GM12865 (cell line): ENCODE results near the gene MFAP3.

Experiments
- DNase-seq: peaks from one replicate; pipeline ENCODE4 v3.0.0; 2010; ENCODE audit warnings: low read depth
- H3K4me3 ChIP-seq: 2 replicates; pipeline ENCODE4 v1.5.1; 2011; ENCODE audit warnings: mild to moderate bottlenecking, low read depth, low read length, control low read depth
- TF ChIP-seq, protein P1 (sequence below): IDR thresholded peaks from 2 replicates; pipeline ENCODE4 v1.5.1; 2011; ENCODE audit warnings: low read length, control low read depth, low read depth, inconsistent platforms; ENCODE audit not compliant: insufficient read depth; ENCODE audit errors: missing control alignments

Gene MFAP3

DNA sequence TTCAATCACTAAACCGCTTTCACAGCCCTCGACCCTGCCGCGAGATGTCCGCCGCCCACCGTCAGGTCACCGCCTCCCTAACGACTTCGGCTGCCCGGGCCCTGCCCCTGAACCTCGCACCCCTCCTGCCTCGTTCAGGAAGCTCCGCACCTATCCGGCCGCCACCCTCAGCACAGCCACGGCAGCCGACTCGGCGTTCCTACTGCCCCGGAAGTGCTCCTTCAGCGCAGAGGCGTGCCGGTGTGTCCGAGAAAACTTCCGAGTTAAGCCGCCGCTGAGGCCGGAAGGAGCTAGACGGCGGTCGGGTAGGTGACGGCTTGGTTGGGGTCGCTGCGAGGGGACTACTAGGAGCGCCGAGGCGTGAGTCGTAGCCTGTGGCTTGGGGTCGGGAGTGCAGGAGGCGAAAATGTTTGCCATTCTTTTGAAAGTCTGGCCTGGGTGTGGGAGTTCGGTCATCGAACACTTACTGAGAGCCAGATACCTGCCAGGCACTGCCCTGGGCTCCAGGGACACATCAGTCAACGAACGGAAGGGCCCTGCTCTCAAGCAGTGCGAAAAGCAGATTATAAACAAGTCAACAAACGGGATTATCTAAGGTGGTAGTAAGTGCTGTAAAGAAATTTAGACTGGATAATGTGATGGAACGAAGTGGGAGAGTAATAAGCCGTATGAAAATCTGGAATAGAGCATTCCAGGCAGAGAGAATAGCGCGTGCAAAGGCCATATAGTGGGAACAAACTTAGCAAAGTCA, at the start of gene MFAP3, which contains the start of gene FAM114A2:
TSS of gene MFAP3 (plus strand) at position 261 of the 751 bp plus-strand sequence. CDS start 10,756 bp downstream, outside the sequence.
TSS of gene FAM114A2 (minus strand) at position 204 of the 751 bp plus-strand sequence. CDS start 3,957 bp downstream, outside the sequence.
- TF ChIP-seq, protein P1, sequence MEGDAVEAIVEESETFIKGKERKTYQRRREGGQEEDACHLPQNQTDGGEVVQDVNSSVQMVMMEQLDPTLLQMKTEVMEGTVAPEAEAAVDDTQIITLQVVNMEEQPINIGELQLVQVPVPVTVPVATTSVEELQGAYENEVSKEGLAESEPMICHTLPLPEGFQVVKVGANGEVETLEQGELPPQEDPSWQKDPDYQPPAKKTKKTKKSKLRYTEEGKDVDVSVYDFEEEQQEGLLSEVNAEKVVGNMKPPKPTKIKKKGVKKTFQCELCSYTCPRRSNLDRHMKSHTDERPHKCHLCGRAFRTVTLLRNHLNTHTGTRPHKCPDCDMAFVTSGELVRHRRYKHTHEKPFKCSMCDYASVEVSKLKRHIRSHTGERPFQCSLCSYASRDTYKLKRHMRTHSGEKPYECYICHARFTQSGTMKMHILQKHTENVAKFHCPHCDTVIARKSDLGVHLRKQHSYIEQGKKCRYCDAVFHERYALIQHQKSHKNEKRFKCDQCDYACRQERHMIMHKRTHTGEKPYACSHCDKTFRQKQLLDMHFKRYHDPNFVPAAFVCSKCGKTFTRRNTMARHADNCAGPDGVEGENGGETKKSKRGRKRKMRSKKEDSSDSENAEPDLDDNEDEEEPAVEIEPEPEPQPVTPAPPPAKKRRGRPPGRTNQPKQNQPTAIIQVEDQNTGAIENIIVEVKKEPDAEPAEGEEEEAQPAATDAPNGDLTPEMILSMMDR, result no peak
- peak; percentile 96 for DNase-seq
- peak within 1 kb of the TSS; percentile 99 for H3K4me3 ChIP-seq

DNA sequence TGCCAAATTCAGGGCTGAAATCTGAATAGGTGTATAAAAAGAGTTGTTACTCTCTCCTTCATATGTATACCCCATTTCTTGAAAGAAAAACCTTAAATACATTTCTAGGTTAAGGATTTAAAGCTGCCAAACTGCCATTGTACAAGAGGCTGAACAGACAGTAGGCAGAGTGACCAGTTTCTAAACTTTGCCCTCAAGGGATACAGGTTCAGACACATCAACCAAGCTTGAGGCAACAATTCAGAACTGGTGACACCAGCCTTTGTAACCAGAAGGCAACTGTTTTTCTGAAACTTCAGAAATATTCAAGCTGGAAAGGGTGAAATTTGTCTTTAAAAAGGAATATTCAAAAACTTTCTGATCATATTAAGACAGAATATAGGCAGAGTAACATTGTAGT, 47.6 kb upstream of the MFAP3 start:
- no peak overlapping the region for H3K4me3 ChIP-seq
- TF ChIP-seq, protein P1, result no peak
- DNase-seq, result no peak

DNA sequence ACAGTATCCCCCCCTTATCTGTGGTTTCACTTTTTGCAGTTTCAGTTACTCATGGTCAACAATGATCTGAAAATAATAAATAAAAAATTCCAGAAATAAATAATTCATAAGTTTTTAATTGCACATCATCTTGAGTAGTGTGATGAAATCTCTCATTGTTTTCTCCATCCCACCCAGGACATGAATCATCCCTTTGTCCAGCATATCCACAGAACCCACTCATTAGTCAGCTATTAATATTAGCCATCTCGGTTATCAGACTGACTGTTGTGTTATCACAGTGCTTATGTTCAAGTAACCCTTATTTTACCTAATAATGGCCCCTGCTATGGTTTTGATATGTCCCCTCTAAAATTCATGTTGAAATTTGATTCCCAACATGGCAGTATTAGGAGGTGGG, 40.8 kb upstream of the MFAP3 start:
- H3K4me3 ChIP-seq, result no peak overlapping the region
- TF ChIP-seq, protein P1, result no peak
- DNase-seq, result no peak

DNA sequence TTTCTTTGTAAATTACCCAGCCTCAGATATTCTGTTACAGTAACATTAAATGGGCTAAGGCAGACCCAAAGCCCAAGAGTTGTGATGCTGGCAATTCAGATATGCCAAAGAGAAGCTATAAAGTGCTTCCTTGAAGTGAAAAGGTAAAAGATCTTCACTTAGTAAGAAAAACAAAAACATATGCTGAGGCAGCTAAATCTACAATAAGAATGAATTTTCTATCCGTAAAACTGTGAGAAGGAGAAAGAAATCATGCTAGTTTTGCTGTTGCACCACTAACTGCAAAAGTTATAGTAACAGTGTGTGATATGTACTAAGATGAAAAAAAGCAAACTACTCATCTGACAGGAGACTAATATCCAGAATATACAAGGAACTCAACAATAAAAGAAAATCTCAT, 40.0 kb upstream of the MFAP3 start:
- no peak for DNase-seq
- TF ChIP-seq, protein P1, result no peak
- H3K4me3 ChIP-seq, result no peak overlapping the region

DNA sequence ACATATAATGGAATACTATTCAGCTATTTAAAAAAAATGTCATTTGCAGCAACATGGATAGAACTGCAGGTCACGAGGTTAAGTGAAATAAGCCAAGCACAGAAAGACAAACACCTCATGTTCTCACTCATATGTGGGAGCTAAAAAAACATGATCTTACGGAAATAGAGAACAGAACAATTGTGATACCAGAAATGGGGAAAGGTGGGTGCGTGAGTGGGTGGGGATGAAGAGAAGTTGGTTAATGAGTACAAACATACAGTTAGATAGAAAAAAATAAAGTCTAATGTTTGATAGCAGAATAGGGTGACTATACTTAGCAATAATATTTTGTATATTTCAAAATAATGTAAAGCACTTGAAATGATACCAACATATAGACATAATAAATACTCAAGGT, 38.8 kb upstream of the MFAP3 start:
- no peak overlapping the region for H3K4me3 ChIP-seq
- TF ChIP-seq, protein P1, result no peak
- DNase-seq, result no peak

DNA sequence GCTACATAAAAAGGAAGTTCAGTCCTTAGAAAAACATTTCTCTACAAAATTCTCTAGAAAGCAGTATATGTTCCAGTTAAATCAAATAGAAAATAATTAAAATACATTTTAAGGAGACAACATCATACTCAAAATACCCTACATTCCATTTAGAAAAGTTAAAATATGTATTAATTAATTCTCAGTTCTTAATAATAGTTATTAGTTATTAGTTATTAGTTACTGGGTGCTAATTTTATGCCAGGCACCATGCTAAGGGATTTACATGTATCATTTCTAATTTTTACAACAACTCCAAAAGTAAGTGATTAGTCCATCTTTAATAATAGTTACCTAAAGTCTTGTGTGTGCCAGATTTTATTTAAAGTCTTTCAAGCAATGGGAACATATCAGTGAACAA, 38.1 kb upstream of the MFAP3 start:
- H3K4me3 ChIP-seq, result no peak overlapping the region
- TF ChIP-seq, protein P1, result no peak
- DNase-seq, result no peak

DNA sequence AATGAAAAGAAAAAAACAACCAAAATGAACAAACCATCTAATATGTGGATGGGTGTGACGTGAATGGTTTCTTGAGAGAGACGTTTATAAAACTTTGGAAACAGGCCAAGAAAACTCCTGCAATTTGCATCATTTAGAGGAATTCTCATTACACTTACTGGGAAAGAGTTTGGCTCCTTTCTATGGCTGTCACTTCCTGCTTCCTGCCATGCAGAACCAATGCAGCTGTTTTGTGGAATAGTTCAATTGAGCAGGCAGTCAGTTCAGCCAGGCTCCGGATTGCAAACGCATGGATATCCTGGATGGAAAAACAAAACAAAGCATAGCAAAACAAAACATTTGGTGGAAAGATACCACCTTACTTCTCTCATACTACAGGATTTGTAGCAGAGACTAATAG, 36.7 kb upstream of the MFAP3 start:
- H3K4me3 ChIP-seq, result no peak overlapping the region
- DNase-seq, result no peak
- TF ChIP-seq, protein P1, result no peak
